ENCODE measurements around the gene AOPEP.

DNA sequence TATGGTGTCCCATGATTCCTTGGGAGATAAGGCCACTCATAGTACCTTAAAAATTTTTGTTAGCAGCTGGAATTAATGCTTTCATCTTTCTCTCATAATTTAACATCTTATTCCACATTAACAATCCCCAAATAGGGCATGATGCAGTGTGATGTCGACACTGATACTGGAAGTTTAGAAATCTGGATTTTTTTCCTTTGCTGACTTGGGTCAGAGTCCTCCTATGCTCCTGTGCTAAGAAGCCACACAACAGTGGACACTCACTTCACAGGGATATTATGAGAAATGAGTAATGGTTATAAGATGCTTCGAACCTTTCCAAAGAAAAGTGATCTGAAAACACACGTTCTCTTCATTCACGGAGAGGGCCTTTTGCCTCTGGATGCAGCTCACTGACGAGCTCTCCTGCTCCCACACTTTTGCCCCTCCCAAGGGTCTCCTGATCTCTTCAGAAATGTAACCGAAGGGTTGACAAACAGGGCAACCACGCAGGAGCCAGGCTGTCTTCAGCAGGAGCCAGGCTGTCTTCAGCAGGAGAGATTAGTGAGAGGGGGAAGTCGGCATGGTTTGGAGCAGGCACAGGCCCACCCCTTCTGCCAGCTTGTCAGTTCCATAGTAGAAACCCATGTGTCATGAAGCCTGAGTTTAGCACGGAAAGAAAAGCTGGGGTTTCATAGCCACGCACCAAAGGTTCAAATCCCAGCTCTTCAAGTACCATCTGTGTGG is 247.8 kb downstream of the AOPEP start:
- TF ChIP-seq, protein P1, sequence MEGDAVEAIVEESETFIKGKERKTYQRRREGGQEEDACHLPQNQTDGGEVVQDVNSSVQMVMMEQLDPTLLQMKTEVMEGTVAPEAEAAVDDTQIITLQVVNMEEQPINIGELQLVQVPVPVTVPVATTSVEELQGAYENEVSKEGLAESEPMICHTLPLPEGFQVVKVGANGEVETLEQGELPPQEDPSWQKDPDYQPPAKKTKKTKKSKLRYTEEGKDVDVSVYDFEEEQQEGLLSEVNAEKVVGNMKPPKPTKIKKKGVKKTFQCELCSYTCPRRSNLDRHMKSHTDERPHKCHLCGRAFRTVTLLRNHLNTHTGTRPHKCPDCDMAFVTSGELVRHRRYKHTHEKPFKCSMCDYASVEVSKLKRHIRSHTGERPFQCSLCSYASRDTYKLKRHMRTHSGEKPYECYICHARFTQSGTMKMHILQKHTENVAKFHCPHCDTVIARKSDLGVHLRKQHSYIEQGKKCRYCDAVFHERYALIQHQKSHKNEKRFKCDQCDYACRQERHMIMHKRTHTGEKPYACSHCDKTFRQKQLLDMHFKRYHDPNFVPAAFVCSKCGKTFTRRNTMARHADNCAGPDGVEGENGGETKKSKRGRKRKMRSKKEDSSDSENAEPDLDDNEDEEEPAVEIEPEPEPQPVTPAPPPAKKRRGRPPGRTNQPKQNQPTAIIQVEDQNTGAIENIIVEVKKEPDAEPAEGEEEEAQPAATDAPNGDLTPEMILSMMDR (IDR thresholded peaks at IDR 0.05), result no peak
- TF ChIP-seq EP300 (IDR thresholded peaks at IDR 0.05) (no peak), POLR2AphosphoS5 (IDR thresholded peaks at IDR 0.05) (no peak), POLR2A (IDR thresholded peaks at IDR 0.05; ENCODE audit: low read depth) (no peak)

Data from esophagus muscularis mucosa (tissue), 4 donors.